IMR-90 (cell line): ENCODE measurements around the gene CCDC88B. TPM values are rescaled to one million over a fixed set of nuclear protein-coding genes. Genes with fewer than 3 reads are reported as not detected.

Source experiments
- ATAC-seq: fragments of 200-7000 bp; cut with Tn5 transposase; 2 replicates; pipeline ENCODE4 v1.9.1; 2020; ENCODE audit warnings: low read depth, mild to moderate bottlenecking, moderate library complexity
- BruUV-seq: library from RNA; stranded (reverse); fragments of 400-500 nt; replicated peaks from 2 replicates; lab custom pipeline; 2021; lab: Mats Ljungman, UMichigan
- CTCF ChIA-PET: fragments of 300-600 bp; formaldehyde crosslinking; extraction: SDS; loops from one replicate; lab custom pipeline; 2021; ENCODE audit warnings: antibody characterized with exemption; lab: Yijun Ruan, JAX
- POLR2A ChIA-PET: fragments of 300-600 bp; sonication (Branson Sonifier 250); formaldehyde crosslinking; loops from one replicate; lab custom pipeline; 2022; ENCODE audit warnings: antibody characterized with exemption; ENCODE audit not compliant: unreplicated experiment; lab: Charles Lee
- DNase-seq: peaks from one replicate; pipeline ENCODE4 v3.0.0; 2013
- H2AFZ ChIP-seq: replicated peaks from 2 replicates; pipeline ENCODE3; 2013; ENCODE audit warnings: low read length, mild to moderate bottlenecking; ENCODE audit not compliant: poor library complexity
- H2AK5ac ChIP-seq: 2 replicates; pipeline ENCODE4 v1.6.1; 2013; ENCODE audit warnings: low read depth, low read length, inconsistent platforms
- H2AK9ac ChIP-seq: replicated peaks from 2 replicates; pipeline ENCODE3; 2013; ENCODE audit warnings: mild to moderate bottlenecking, low read depth, low read length, moderate library complexity; ENCODE audit not compliant: poor library complexity
- H2BK120ac ChIP-seq: 2 replicates; pipeline ENCODE4 v1.6.1; 2013; ENCODE audit warnings: low read depth, low read length, inconsistent platforms
- H2BK15ac ChIP-seq: 3 replicates; pipeline ENCODE4 v1.6.1; 2013; ENCODE audit warnings: low read depth, low read length, inconsistent platforms
- H2BK20ac ChIP-seq: 2 replicates; pipeline ENCODE4 v1.6.1; 2013; ENCODE audit warnings: low read depth, mild to moderate bottlenecking, inconsistent platforms, low read length, moderate library complexity
- H2BK5ac ChIP-seq: 2 replicates; pipeline ENCODE4 v1.6.1; 2013; ENCODE audit warnings: mild to moderate bottlenecking, low read depth, low read length, inconsistent platforms; ENCODE audit not compliant: poor library complexity, severe bottlenecking
- H3K14ac ChIP-seq: replicated peaks from 2 replicates; pipeline ENCODE4 v1.6.1; 2013; ENCODE audit warnings: low read depth, low read length, inconsistent platforms
- H3K18ac ChIP-seq: 2 replicates; pipeline ENCODE4 v1.6.1; 2013; ENCODE audit warnings: low read depth, low read length, control low read depth
- H3K23ac ChIP-seq: 2 replicates; pipeline ENCODE4 v1.6.1; 2013; ENCODE audit warnings: low read depth, low read length, inconsistent platforms
- H3K27ac ChIP-seq: 2 replicates; pipeline ENCODE4 v1.5.1; 2013; ENCODE audit warnings: mild to moderate bottlenecking, control low read depth, low read length; ENCODE audit not compliant: insufficient read depth
- H3K27me3 ChIP-seq: 2 replicates; pipeline ENCODE4 v1.6.1; 2013; ENCODE audit warnings: low read length; ENCODE audit not compliant: control insufficient read depth, insufficient read depth
- H3K36me3 ChIP-seq: 2 replicates; pipeline ENCODE4 v1.6.1; 2013; ENCODE audit warnings: low read length, mixed read lengths; ENCODE audit not compliant: control insufficient read depth, insufficient read depth
- H3K4ac ChIP-seq: 2 replicates; pipeline ENCODE4 v1.6.1; 2013; ENCODE audit warnings: low read depth, low read length, inconsistent platforms
- H3K4me1 ChIP-seq: 2 replicates; pipeline ENCODE4 v1.6.1; 2013; ENCODE audit warnings: low read length, mixed read lengths; ENCODE audit not compliant: control insufficient read depth, insufficient read depth
- H3K4me2 ChIP-seq: 2 replicates; pipeline ENCODE4 v1.6.1; 2013; ENCODE audit warnings: low read depth, mild to moderate bottlenecking, control low read depth, low read length, moderate library complexity
- H3K4me3 ChIP-seq: 2 replicates; pipeline ENCODE4 v1.5.1; 2013; ENCODE audit warnings: low read depth, mild to moderate bottlenecking, control low read depth, low read length, moderate library complexity; ENCODE audit not compliant: insufficient read depth
- H3K56ac ChIP-seq: 2 replicates; pipeline ENCODE4 v1.6.1; 2013; ENCODE audit warnings: low read length, inconsistent platforms; ENCODE audit not compliant: insufficient read depth; ENCODE audit errors: extremely low read depth
- H3K79me1 ChIP-seq, 2 experiments: 2 replicates each; pipeline ENCODE4 v1.6.1; 2013; ENCODE audit warnings: low read length in 2 of 2, inconsistent platforms in 1 of 2, low read depth in 1 of 2
- H3K9ac ChIP-seq: 2 replicates; pipeline ENCODE4 v1.6.1; 2013; ENCODE audit warnings: low read depth, low read length, control low read depth
- H3K9me1 ChIP-seq: 2 replicates; pipeline ENCODE4 v1.6.1; 2013; ENCODE audit warnings: low read length, inconsistent platforms; ENCODE audit not compliant: insufficient read depth
- H3K9me3 ChIP-seq: 2 replicates; pipeline ENCODE4 v1.6.1; 2013; ENCODE audit warnings: low read length; ENCODE audit not compliant: control insufficient read depth, insufficient read depth
- H4K20me1 ChIP-seq: 2 replicates; pipeline ENCODE4 v1.6.1; 2013; ENCODE audit warnings: low read length, inconsistent platforms; ENCODE audit not compliant: insufficient read depth
- H4K5ac ChIP-seq: 2 replicates; pipeline ENCODE4 v1.6.1; 2013; ENCODE audit warnings: mild to moderate bottlenecking, low read depth, low read length, control low read depth
- H4K8ac ChIP-seq, 2 experiments: 2 replicates each; pipeline ENCODE4 v1.6.1; 2013; ENCODE audit warnings: low read depth in 2 of 2, low read length in 2 of 2, control low read depth in 1 of 2, inconsistent platforms in 1 of 2
- H4K91ac ChIP-seq: 2 replicates; pipeline ENCODE4 v1.6.1; 2013; ENCODE audit warnings: low read depth, low read length, inconsistent platforms; ENCODE audit not compliant: insufficient read depth
- BHLHE40 ChIP-seq: fragments of 150-350 bp; IDR thresholded peaks from 2 replicates; pipeline ENCODE4 v1.6.1; 2016; ENCODE audit warnings: mild to moderate bottlenecking, low read depth, low read length
- CEBPB ChIP-seq: IDR thresholded peaks from 2 replicates; pipeline ENCODE4 v1.6.1; 2012; ENCODE audit warnings: low read depth, low read length, improper control_type of control experiment
- CHD1 ChIP-seq: IDR thresholded peaks from 2 replicates; pipeline ENCODE4 v1.6.1; 2012; ENCODE audit warnings: low read depth, low read length, improper control_type of control experiment
- FOS ChIP-seq: fragments of 150-350 bp; IDR thresholded peaks from 2 replicates; pipeline ENCODE4 v1.6.1; 2016; ENCODE audit warnings: low read depth, low read length
- MAFK ChIP-seq: IDR thresholded peaks from 2 replicates; pipeline ENCODE4 v1.6.1; 2012; ENCODE audit warnings: low read depth, low read length, improper control_type of control experiment
- MAZ ChIP-seq: IDR thresholded peaks from 2 replicates; pipeline ENCODE4 v1.6.1; 2012; ENCODE audit warnings: low read depth, mild to moderate bottlenecking, low read length, improper control_type of control experiment, moderate library complexity, borderline replicate concordance
- MXI1 ChIP-seq: IDR thresholded peaks from 2 replicates; pipeline ENCODE4 v1.6.1; 2012; ENCODE audit warnings: low read depth, mild to moderate bottlenecking, low read length, moderate library complexity, borderline replicate concordance
- NFE2L2 ChIP-seq: fragments of 150-350 bp; IDR thresholded peaks from 2 replicates; pipeline ENCODE4 v1.6.1; 2016; ENCODE audit warnings: low read depth, mild to moderate bottlenecking, low read length
- POLR2A ChIP-seq: IDR thresholded peaks from 2 replicates; pipeline ENCODE4 v1.6.1; 2012; ENCODE audit warnings: mild to moderate bottlenecking, low read depth, low read length
- RAD21 ChIP-seq: IDR thresholded peaks from 2 replicates; pipeline ENCODE4 v1.6.1; 2012; ENCODE audit warnings: low read length, improper control_type of control experiment
- RCOR1 ChIP-seq: IDR thresholded peaks from 2 replicates; pipeline ENCODE4 v1.6.1; 2012; ENCODE audit warnings: mild to moderate bottlenecking, low read length, improper control_type of control experiment; ENCODE audit not compliant: insufficient replicate concordance
- RFX5 ChIP-seq: IDR thresholded peaks from 2 replicates; pipeline ENCODE4 v1.8.0; 2012; ENCODE audit warnings: low read depth, mild to moderate bottlenecking, low read length, moderate library complexity
- SMC3 ChIP-seq: fragments of 150-350 bp; IDR thresholded peaks from 2 replicates; pipeline ENCODE4 v1.6.1; 2016; ENCODE audit warnings: low read depth, mild to moderate bottlenecking, antibody characterized with exemption, low read length, moderate library complexity
- WGBS, 2 experiments: methylation state at CpG; one replicate each; pipeline versions ENCODE4 v1.1.5 to v1.1.7; 2013; ENCODE audit warnings: missing lambda C conversion rate in 2 of 2; ENCODE audit not compliant: insufficient read length in 1 of 2; ENCODE audit errors: extremely low coverage in 2 of 2; 5-methylcytosine and 5-hydroxymethylcytosine counted together
- dilution Hi-C: fragments of 300-500 bp; cut with HindIII; formaldehyde crosslinking; loops from one replicate; pipeline ENCODE4 v1.14.3; 2018; ENCODE audit warnings: low sequenced_read_pairs; ENCODE audit not compliant: unreplicated experiment
- in situ Hi-C: fragments of 300-500 bp; cut with MboI; formaldehyde crosslinking; loops from 3 replicates; pipeline ENCODE4 v1.14.3; 2019; ENCODE audit warnings: low sequenced_read_pairs, inconsistent platforms, mixed read lengths
- intact Hi-C: fragments of 100-400 bp; cut with micrococcal nuclease; formaldehyde crosslinking; loops from 2 replicates; pipeline ENCODE4 v1.10.0; 2022
- polyA plus RNA-seq, 3 experiments: library from polyadenylated mRNA; depleted of rRNA; stranded (reverse); fragments of >200 nt; gene quantifications; 2 replicates each; pipeline ENCODE4 v1.2.3, GENCODE V29; 2012; ENCODE audit warnings: low replicate concordance in 1 of 3
- total RNA-seq: library from RNA; depleted of rRNA; stranded (reverse); fragments of >200 nt; gene quantifications from 2 replicates; pipeline ENCODE4 v1.2.3, GENCODE V29; 2012
- TF ChIP-seq, protein P1 (sequence below): conservative IDR thresholded peaks from 2 replicates; pipeline ENCODE4 v1.5.1; 2012; ENCODE audit warnings: mild to moderate bottlenecking, low read depth, low read length, improper control_type of control experiment
- TF ChIP-seq, protein P2 (sequence below): fragments of 150-350 bp; IDR thresholded peaks from 2 replicates; pipeline ENCODE4 v1.6.1; 2017; ENCODE audit warnings: mild to moderate bottlenecking, antibody characterized with exemption, low read length, low read depth

CCDC88B gene
- total and polyA plus RNA-seq, 2 of the 4 experiments (the other 2 are of a cell fraction), result 1.3 to 2.5 TPM

DNA sequence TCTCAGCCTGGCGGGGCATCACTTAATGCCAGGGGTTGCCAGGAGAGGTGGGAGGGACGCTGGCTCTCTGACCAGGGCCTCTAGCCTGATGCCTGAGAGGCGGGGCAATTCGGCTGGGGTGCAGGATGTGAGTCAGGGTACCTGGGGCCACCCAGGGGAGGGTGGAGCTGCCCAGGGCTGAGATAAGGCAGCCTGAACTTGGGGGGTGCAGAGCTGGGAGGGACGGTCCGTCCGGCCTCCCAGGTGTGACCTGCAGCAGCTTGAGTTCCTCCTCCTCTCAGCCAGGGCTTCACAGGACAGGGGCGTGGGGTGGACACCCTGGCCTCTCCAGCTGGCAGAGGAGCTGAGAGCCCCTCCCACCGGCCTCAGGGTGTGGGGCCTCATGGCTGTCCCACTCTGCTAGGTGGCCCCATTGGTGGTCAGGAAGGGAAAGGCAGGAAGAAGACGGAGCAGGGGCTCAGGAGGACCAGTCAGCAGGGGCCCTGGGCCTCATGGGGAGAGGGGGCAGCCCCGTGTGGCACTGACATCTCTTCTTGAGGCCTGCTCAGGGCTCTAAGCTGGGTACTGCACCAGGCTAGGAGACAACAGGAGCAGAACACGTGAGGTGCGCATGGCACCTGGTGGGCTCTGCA is 18.0 kb downstream of the CCDC88B start:
- Histone ChIP-seq H3K9me1 (peaks cover 18% of the 10 kb centered on the region), H2BK20ac (peak overlapping the region; percentile 49; the same call in 1 of the 2 replicates), H3K9me3 (no peaks in the 10 kb centered on the region), H3K36me3 (peaks cover 18% of the 10 kb centered on the region), H2BK15ac (peak overlapping the region; percentile 98; the same call in 2 of the 3 replicates), H3K4me3 (no peak overlapping the region), H2AK9ac (peak overlapping the region; percentile 99), H4K5ac (peak overlapping the region; percentile 70), H3K18ac (peak overlapping the region; percentile 20), H3K23ac (peak overlapping the region; percentile 90), H2AK5ac (peak overlapping the region; percentile 99), H3K79me1 (peaks cover 6 to 52% of the 10 kb centered on the region in 2 experiments), H3K27me3 (no peaks in the 10 kb centered on the region), H3K27ac (peak overlapping the region; percentile 91), H3K4me1 (peaks cover 27% of the 10 kb centered on the region), H3K56ac (peak overlapping the region; percentile 75), H3K4ac (peak overlapping the region; percentile 99), H2BK120ac (peak overlapping the region; percentile 93), H2AFZ (peak overlapping the region; percentile 60), H3K4me2 (peak overlapping the region; percentile 82), H3K9ac (peak overlapping the region; percentile 79), H4K20me1 (no peaks in the 10 kb centered on the region), H3K14ac (peak overlapping the region; percentile 97), H4K91ac (peak overlapping the region; percentile 98), H4K8ac (peak overlapping the region; percentile 94 to 97), H2BK5ac (peak overlapping the region; percentile 92)
- dilution Hi-C loops (no loop called here), intact Hi-C loops (loop anchor here (5.0 kb wide), 1 partner anchor 294 kb away; no protein-coding TSS in a partner anchor), in situ Hi-C loops (no loop called here)
- ATAC-seq (no peak), DNase-seq (no peak)
- POLR2A ChIA-PET, result no interaction called here
- WGBS, 2 experiments, result 38% methylated on average over 3 of the region's 13 CpGs; no CpG with 5 or more reads in 1 of the 2 experiments
- CTCF ChIA-PET, result no interaction called here
- BruUV-seq, result no TSS peak
- TF ChIP-seq CEBPB (no peak), RCOR1 (no peak), RAD21 (no peak), MAFK (no peak), MAZ (no peak), NFE2L2 (no peak), CHD1 (no peak), RFX5 (no peak), SMC3 (no peak), POLR2A (no peak), FOS (no peak), BHLHE40 (no peak), MXI1 (no peak)
- TF ChIP-seq, protein P1, sequence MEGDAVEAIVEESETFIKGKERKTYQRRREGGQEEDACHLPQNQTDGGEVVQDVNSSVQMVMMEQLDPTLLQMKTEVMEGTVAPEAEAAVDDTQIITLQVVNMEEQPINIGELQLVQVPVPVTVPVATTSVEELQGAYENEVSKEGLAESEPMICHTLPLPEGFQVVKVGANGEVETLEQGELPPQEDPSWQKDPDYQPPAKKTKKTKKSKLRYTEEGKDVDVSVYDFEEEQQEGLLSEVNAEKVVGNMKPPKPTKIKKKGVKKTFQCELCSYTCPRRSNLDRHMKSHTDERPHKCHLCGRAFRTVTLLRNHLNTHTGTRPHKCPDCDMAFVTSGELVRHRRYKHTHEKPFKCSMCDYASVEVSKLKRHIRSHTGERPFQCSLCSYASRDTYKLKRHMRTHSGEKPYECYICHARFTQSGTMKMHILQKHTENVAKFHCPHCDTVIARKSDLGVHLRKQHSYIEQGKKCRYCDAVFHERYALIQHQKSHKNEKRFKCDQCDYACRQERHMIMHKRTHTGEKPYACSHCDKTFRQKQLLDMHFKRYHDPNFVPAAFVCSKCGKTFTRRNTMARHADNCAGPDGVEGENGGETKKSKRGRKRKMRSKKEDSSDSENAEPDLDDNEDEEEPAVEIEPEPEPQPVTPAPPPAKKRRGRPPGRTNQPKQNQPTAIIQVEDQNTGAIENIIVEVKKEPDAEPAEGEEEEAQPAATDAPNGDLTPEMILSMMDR, result no peak
- TF ChIP-seq, protein P2, sequence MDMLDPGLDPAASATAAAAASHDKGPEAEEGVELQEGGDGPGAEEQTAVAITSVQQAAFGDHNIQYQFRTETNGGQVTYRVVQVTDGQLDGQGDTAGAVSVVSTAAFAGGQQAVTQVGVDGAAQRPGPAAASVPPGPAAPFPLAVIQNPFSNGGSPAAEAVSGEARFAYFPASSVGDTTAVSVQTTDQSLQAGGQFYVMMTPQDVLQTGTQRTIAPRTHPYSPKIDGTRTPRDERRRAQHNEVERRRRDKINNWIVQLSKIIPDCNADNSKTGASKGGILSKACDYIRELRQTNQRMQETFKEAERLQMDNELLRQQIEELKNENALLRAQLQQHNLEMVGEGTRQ, result no peak
